ENCODE data around the gene PRR20G. TPM values are rescaled to one million over a fixed set of nuclear protein-coding genes. Genes with fewer than 3 reads are reported as not detected.

The PRR20G gene
- total RNA-seq, 1 experiment from 2014 or later: 0.30 TPM

- BruUV-seq (replicated peaks): no TSS peak
- Histone ChIP-seq H3K9me3 (ENCODE audit: control insufficient read depth in 1 of 2, insufficient read depth in 1 of 2, low read depth in 1 of 2, low read length in 2 of 2) (no peaks in the 10 kb centered on the region), H3K36me3 (ENCODE audit: control insufficient read depth in 1 of 2, insufficient read depth in 2 of 2, low read length in 2 of 2) (no peaks in the 10 kb centered on the region), H3K9ac (ENCODE audit: low read length) (no peak overlapping the region), H4K20me1 (ENCODE audit: insufficient read depth) (no peaks in the 10 kb centered on the region), H3K4me3 (replicated peaks in 1 of 2; ENCODE audit: low read depth in 1 of 2, low read length in 2 of 2) (no peak overlapping the region), H3K4me1 (ENCODE audit: control insufficient read depth in 1 of 2, insufficient read depth in 2 of 2, low read length in 2 of 2) (peaks cover 0 to 4% of the 10 kb centered on the region in 2 experiments; a peak in 1 of 4 replicates), H3K79me2 (ENCODE audit: insufficient read depth, low read length) (no peaks in the 10 kb centered on the region), H3K4me2 (ENCODE audit: low read length) (no peak overlapping the region), H2AFZ (ENCODE audit: low read depth, low read length, poor library complexity, severe bottlenecking) (no peak overlapping the region), H3K27ac (ENCODE audit: low read depth, low read length) (no peak overlapping the region), H3K27me3 (ENCODE audit: insufficient read depth, low read length) (0 out of 2 replicates have a peak, but pooled peaks cover 3% of the 10 kb centered on the region), H3K9me2 (ENCODE audit: insufficient read depth) (no peaks in the 10 kb centered on the region)
- no peak for TF ChIP-seq EZH2phosphoT487 (IDR thresholded peaks at IDR 0.05; ENCODE audit: borderline replicate concordance)
- no peak for TF ChIP-seq FOSL1 (IDR thresholded peaks at IDR 0.05; ENCODE audit: low read depth)
- TF ChIP-seq TCF7L2 (IDR thresholded peaks at IDR 0.05; ENCODE audit: borderline replicate concordance, extremely low read depth, insufficient read depth, insufficient read length): no peak
- TF ChIP-seq CBX3 (IDR thresholded peaks at IDR 0.05; ENCODE audit: low read depth): no peak
- TF ChIP-seq RAD21 (IDR thresholded peaks at IDR 0.05; ENCODE audit: low read depth): no peak
- no peak for TF ChIP-seq SP1 (IDR thresholded peaks at IDR 0.05; ENCODE audit: low read depth)
- TF ChIP-seq MAX (IDR thresholded peaks at IDR 0.05): no peak
- TF ChIP-seq ATF3 (IDR thresholded peaks at IDR 0.05): no peak
- no peak for TF ChIP-seq SRF (IDR thresholded peaks at IDR 0.05; ENCODE audit: low read depth)
- TF ChIP-seq POLR2AphosphoS5 (IDR thresholded peaks at IDR 0.05; ENCODE audit: low read depth, low read length): no peak
- no peak for TF ChIP-seq EZH2 (IDR thresholded peaks at IDR 0.05)
- no peak for TF ChIP-seq ELF1 (IDR thresholded peaks at IDR 0.05; ENCODE audit: borderline replicate concordance, low read depth)
- TF ChIP-seq CTCF (IDR thresholded peaks at IDR 0.05 in 2 of 3, conservative IDR thresholded peaks at IDR 0.05 in 1 of 3; ENCODE audit: borderline replicate concordance in 1 of 3, insufficient read depth in 1 of 3, low read depth in 2 of 3, low read length in 2 of 3): no peak
- no peak for TF ChIP-seq EGR1 (IDR thresholded peaks at IDR 0.05; ENCODE audit: low read depth)
- TF ChIP-seq ZNF274 (IDR thresholded peaks at IDR 0.05; ENCODE audit: low read depth, low read length): no peak
- TF ChIP-seq SIN3A (IDR thresholded peaks at IDR 0.05; ENCODE audit: low read depth): no peak
- CTCF ChIA-PET: no interaction called here
- intact Hi-C loops (cut with micrococcal nuclease): no loop called here
- POLR2A ChIA-PET: no interaction called here
- ATAC-seq (no peak), DNase-seq (ENCODE audit: low read depth, low spot score) (no peak)
- RAD21 ChIA-PET (ENCODE audit: low non-redundant PET in 1 of 2, low total read pairs in 2 of 2, uncharacterized antibody in 2 of 2, unreplicated experiment in 2 of 2): no interaction called here
Observed at GRCh38 chr3:127291611-127292010, 3.8 kb upstream of the PRR20G start.
